ENCODE results near the gene CFP. TPM values are rescaled to one million over a fixed set of nuclear protein-coding genes. Genes with fewer than 3 reads are reported as not detected.
"Not testable (repeated sequence)": the region's sequence is repeated elsewhere in the genome, so short reads cannot be mapped to it uniquely, and the experiment has no call there.

Gene CFP
- total RNA-seq (ENCODE audit: low replicate concordance), result 0.50 and 0.51 TPM in 2 replicates
- long read RNA-seq, result 0 reads

DNA sequence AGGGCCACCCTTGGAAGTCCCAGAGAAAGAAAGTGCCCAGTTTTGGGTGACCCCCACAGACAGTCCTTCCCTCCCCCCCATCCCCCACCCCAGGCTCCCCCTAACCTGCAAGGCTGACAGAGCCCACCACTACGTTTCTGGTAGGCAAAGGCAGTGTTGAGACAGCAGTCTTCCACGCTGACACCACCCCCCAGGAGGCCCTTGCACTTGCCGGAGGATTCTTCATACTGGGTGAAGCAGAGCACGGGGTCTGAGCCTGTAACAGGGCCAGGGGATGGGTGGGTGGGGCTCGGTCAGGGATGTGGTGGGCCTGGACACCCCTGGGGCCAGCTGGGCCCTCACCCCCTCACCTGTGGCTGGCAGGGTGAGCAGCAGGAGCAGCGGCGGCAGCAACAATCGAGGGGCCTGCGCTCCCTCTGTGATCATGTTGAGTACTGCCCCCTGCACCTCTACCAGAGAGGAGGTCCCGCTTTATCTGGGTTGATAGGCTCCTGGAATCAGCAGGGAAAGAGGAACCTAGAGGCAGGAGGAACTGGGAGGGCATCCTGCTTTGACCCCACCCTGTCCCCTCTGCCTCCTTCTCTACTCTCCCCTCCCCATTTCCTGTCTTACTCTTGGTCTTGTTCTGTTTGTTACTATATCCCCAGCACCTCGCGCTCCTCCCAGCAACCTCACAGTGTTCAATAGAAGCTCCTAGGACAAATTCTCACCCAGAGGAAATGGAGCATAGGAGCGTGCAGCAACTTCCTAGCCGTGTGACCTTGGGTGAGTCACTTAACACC is at the start of gene CFP:
TSS of gene CFP (minus strand) at position 512 of the 782 bp plus-strand sequence. CDS start at position 426, 86 bp downstream.
- Mint-ChIP-seq H3K9me3 (no peaks in the 10 kb centered on the region), H3K36me3 (no peaks in the 10 kb centered on the region), H3K4me3 (no peak within 1 kb of the TSS), H3K27me3 (peaks cover 4% of the 10 kb centered on the region), H3K27ac (no peak within 1 kb of the TSS), H3K4me1 (ENCODE audit: unreplicated experiment) (no peaks in the 10 kb centered on the region)
- DNase-seq (ENCODE audit: extremely low spot score, unreplicated experiment), result no peak
- TF ChIP-seq CTCF (conservative IDR thresholded peaks at IDR 0.05), result no peak

DNA sequence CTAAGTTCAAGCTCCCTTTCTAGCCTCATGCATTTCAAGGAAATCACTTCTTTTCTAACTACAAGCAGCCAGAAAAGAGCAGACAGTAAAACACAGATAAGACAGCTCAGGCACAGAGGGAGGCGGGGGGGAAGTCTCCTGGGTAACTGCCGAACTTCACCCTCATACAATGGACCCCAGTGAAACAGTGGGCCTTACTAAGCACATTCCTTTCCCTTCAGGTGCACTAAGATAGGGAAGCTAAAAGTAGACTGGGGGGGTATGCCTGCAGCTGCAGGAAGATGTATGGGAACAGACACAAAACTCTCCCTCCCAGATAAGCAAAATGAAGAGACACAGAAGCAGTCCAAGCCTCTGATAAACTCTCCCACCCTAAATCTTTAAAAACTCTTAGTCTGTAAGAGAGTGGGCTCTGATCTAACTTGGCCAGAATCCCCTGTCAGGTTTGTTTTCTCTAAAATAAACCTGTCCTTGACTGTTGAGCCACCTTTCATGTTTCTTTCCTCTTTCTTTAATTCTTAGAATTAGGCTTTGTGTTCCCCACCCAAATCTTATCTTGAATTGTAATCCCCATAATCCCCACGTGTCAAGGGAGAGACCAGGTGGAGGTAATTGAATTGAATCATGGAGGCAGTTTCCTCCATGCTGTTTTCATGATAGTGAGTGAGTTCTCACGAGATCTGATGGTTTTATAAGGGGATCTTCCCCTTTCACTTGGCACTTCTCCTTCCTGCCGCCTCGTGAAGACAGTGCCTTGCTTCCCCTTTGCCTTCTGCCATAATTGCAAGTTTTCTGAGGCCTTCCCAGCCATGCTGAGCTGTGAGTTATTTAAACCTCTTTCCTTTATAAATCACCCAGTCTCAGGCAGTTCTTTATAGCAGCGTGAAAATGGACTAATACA is 46.5 kb upstream of the CFP start:
- not testable (repeated sequence) for H3K4me1 Mint-ChIP-seq (ENCODE audit: unreplicated experiment); H3K36me3 Mint-ChIP-seq; H3K9me3 Mint-ChIP-seq; DNase-seq (ENCODE audit: extremely low spot score, unreplicated experiment); H3K4me3 Mint-ChIP-seq; H3K27me3 Mint-ChIP-seq; H3K27ac Mint-ChIP-seq

DNA sequence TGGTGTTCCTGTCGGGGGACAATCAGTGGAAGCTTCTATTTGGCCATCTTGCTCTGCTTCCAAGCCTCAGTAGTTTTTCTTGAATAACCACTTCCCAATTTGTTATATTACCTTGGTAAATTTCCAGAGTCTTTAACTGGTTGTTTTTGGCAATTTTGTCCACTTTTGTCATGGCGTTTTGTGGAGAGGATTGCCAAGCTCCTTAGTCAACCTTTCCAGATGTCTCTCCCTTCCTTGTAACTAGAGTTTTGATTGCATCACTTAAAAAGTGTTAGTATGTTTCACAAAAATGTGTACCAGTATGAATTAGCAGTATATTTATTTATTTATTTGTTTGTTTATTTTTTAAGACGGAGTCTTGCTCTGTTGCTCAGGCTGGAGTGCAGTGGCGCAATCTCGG is 45.0 kb upstream of the CFP start:
- no peaks in the 10 kb centered on the region for H3K36me3 Mint-ChIP-seq
- H3K9me3 Mint-ChIP-seq, result peaks cover 9% of the 10 kb centered on the region
- no peak for DNase-seq (ENCODE audit: extremely low spot score, unreplicated experiment)
- no peaks in the 10 kb centered on the region for H3K4me1 Mint-ChIP-seq (ENCODE audit: unreplicated experiment)
- no peaks in the 10 kb centered on the region for H3K27me3 Mint-ChIP-seq
- H3K27ac Mint-ChIP-seq, result no peak overlapping the region
- TF ChIP-seq CTCF (conservative IDR thresholded peaks at IDR 0.05), result no peak
- no peak overlapping the region for H3K4me3 Mint-ChIP-seq

DNA sequence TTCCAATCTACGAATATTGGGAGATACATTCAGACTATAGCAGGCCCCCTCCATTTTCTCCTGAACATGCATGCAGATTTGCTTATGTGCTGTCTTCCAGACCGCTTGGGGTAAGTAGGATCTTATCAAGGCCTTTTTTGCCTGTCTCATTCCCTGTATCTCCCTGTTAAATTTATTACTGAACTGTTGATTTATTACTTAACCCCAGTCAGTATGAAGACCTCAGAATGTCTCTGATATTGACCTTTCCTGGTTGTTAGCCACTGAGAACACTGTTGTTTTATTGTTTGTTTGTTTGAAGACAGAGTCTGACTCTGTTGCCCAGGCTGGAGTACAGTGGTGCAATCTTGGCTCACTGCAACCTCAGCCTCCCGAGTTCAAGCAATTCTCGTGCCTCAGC is 36.1 kb upstream of the CFP start:
- not testable (repeated sequence) for H3K9me3 Mint-ChIP-seq; H3K36me3 Mint-ChIP-seq; H3K4me1 Mint-ChIP-seq (ENCODE audit: unreplicated experiment); H3K27me3 Mint-ChIP-seq; H3K4me3 Mint-ChIP-seq; H3K27ac Mint-ChIP-seq; DNase-seq (ENCODE audit: extremely low spot score, unreplicated experiment)

GRCh38 chrX:47664737-47665136 is 35.0 kb upstream of the CFP start:
- Mint-ChIP-seq H3K4me1 (ENCODE audit: unreplicated experiment) (no peaks in the 10 kb centered on the region), H3K9me3 (no peaks in the 10 kb centered on the region), H3K27me3 (no peaks in the 10 kb centered on the region), H3K36me3 (no peaks in the 10 kb centered on the region), H3K27ac (no peak overlapping the region), H3K4me3 (no peak overlapping the region)
- DNase-seq (ENCODE audit: extremely low spot score, unreplicated experiment), result no peak
- no peak for TF ChIP-seq CTCF (conservative IDR thresholded peaks at IDR 0.05)

- no peak overlapping the region for H3K27ac Mint-ChIP-seq
- H3K4me1 Mint-ChIP-seq (ENCODE audit: unreplicated experiment), result peaks cover 4% of the 10 kb centered on the region
- H3K9me3 Mint-ChIP-seq, result no peaks in the 10 kb centered on the region
- TF ChIP-seq CTCF (conservative IDR thresholded peaks at IDR 0.05), result no peak
- no peak for DNase-seq (ENCODE audit: extremely low spot score, unreplicated experiment)
- no peaks in the 10 kb centered on the region for H3K27me3 Mint-ChIP-seq
- no peaks in the 10 kb centered on the region for H3K36me3 Mint-ChIP-seq
- H3K4me3 Mint-ChIP-seq, result no peak overlapping the region
Measured at GRCh38 chrX:47662144-47662657, 32.5 kb upstream of the CFP start.

All from type B pancreatic cell (in vitro differentiated cells).